HG02798 (cell line): ENCODE measurements around the gene NEMP1.

Source experiments
- ATAC-seq: cut with Tn5 transposase; IDR thresholded peaks from one replicate; pipeline ENCODE4 v1.9.1; 2021; ENCODE audit warnings: mild to moderate bottlenecking; ENCODE audit not compliant: unreplicated experiment, poor library complexity

Gene NEMP1

GRCh38 chr12:57109207-57110103, 30.9 kb upstream of the NEMP1 start:
- no peak for ATAC-seq

DNA sequence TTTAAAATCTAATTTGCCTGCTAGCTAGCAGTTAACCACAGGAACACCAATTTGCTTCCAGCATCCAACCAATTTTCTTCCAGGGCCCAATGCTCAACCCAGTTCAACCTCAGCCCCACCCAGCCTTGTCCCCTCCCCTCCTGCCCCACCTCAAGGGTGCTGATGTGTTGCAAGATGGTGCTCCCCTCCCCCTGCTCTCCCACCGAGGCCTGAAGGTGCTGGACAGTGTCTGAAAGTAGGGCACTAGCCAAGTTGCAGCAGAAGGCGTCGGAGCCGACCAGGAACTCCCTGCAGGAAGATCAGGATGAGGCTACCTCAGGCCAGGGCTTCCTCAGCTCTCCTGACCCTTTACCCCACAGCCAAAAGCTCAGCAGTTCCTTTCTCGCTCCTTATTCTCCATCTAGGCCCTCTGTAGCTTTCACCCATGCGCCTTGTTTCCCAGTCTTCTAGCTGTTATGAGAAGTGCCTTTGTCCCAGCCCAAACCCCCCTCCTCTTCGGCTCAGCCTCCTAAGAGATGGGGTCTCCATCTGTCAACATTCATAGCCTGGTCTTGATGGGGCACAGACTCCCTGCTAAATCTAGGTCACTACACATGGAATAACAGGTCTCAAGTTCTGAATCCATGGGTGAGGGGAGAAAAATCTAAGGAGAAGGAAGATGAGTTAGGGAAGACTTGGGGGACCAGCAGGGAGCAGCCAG, 29.0 kb upstream of the NEMP1 start:
- no peak for ATAC-seq

DNA sequence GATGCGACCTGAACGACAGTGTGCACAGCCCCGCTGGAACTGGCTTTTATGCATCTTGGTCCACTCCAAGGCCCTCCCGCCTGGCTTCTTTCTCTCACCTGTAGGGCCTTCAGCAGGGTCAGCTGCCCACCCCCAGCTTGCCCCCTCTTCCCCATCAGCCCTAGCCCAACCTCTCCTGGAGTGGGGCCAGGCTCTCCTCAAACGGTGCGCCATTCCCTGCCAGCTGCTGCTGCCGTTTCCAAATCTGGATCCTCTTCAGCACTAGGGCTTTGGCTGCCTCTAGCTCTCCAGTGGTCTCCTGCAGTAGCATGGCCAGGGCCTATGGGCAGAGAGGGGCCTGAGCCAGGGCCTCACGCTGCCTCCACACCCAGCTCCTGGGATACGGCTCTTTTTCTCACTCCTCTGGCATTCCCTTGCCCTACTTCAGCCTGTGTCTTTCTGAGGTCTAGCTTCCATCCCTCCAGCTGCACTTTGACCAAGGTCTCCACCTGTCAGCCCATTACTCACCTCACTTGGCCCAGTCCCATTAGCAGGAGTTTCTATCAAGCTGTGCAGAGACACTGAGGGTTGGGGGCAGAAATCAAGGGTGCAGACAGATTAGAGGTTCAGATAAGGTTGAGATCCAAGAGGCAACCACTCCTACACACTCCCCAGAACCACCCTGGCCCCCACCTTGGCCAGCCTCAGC, 27.6 kb upstream of the NEMP1 start:
- ATAC-seq: no peak

GRCh38 chr12:57105011-57105753, 26.6 kb upstream of the NEMP1 start:
- ATAC-seq: no peak

GRCh38 chr12:57104292-57104910, 25.8 kb upstream of the NEMP1 start:
- ATAC-seq: no peak

DNA sequence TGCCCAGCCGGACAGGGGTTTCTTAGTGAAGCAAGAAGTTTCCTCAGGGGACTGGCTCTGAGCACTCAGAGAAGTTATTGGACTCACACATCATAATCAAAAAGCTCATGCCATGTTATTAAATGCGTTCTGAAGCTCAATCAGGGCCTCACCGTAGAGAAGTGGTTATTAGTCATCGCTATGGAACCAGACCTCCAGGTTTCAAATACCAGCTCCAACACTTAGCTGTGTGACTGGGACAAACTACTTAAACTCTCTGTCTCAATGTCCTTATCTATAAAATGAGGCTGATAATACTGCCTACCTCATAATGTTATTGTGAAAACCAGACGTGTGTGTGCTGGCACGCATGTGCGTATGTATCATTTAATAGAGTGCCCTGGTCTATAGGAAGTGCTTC, 25.3 kb upstream of the NEMP1 start:
- ATAC-seq: no peak

DNA sequence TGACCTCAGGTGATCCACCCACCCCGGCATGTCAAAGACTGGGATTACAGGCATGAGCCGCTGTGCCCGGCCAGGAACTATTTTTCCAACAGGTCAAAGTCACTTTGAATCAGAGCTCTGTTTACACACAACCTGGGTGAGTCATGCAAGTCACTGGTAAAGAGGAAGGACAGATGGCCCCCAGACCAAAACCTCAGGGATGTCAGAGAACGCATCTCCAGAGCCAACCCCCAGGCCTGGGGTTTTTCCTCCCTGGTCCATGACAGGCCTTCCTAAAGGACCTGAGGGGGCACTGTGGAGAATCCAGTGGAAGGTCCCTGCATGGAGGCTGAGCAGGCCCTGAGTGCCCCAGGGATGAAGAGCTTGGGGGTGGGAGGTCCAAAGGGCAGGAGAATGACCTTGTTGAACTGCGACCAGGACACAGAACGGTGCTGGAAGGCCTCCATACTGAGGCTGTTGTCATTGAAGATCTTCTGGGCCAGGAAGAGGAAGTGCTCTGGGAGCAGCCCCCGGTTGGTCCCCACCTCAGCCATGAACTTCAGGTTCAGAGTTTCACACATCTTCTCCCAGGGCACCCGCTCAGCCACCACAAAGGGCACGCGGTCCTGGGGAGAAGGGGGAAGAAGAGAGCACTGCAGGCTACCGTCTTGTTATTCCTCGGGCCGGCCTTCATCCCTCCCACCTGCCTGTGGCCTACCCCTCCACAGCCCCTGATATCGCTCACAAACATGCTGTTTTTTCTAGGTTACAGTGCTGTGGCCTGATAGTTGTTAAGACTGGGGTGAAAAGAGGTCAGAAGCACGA, 23.5 kb upstream of the NEMP1 start:
- no peak for ATAC-seq

GRCh38 chr12:57099766-57100165, 21.2 kb upstream of the NEMP1 start:
- ATAC-seq: no peak

GRCh38 chr12:57099047-57099714, 20.6 kb upstream of the NEMP1 start:
- ATAC-seq: no peak

- no peak for ATAC-seq
Measured at GRCh38 chr12:57098546-57098945, 20.0 kb upstream of the NEMP1 start.

DNA sequence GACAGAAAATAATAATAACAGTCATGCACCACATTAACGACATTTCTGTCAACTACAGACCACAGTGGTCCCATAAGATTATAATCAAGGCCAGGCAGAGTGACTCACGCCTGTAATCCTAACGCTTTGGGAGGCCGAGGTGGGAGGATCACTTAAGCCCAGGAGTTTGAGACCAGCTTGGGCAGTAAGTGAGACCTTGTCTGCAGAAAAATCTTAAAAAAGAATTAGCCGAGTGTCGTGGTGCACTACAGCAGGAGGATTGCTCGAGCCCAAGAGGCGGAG, 18.9 kb upstream of the NEMP1 start:
- ATAC-seq: no peak

- no peak for ATAC-seq
Measured at GRCh38 chr12:57096748-57097553, 18.4 kb upstream of the NEMP1 start.

DNA sequence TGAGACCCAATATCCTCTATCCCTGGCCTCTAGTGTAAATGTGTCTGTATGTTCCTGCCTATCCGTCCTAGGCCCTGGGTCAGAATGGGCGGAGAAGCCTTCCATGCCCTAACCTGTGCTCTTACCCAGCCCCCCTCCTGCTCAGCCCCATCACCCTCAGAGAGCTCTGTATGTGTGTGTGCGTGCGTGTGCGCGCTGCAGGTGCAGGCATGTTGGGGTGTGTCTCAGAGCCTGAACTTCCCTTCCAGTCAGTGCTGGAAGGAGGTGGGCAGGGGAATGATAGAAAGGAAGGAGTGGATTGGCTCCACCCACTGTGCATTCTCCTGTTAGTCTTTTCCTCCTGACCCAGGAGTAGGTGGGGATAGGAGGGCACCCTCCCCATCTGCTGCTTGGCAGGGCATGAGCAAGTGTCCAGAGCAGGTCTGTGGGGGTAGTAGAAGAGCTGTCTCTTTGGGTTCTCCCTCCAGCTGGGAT, 17.5 kb upstream of the NEMP1 start:
- ATAC-seq: no peak

- no peak for ATAC-seq
Measured at GRCh38 chr12:57095440-57095839, 16.8 kb upstream of the NEMP1 start.

- no peak for ATAC-seq
Measured at GRCh38 chr12:57094208-57095160, 15.9 kb upstream of the NEMP1 start.

DNA sequence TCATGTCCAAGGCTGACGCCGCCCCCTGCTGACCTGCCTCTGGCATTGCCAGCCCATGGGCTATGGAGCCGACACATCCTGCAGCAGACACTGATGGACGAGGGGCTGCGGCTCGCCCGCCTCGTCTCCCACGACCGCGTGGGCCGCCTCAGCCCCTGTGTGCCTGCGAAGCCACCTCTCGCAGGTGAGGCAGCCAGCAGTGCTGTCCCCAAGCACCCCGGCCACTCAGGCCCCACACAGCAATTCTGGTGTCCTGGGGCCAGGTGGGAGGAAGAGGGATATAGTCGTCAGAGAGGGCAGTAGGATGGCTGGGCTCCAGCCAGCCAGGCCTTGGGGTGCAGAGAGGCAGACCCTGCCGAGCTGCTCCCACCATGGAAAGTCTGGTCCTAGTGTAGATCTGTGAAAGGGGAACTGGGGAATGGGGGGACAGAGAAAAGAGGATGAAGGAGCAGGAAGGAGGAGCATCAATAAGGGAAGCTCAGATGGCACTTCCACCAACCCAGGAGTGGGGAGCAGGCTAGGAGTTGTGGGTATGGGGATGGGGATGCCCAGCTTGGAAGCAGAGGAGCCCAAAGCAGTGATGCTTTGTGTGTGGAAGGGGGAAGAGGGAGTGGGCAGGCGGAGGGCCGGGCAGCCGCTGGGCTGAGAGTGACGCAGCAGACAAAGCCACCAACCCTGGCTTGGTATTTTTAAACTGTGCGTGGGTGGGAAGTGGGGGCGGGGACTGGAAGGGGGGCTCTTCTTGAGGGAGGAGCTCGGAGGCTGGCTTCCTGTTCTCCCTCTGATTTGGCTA, 15.0 kb upstream of the NEMP1 start:
- ATAC-seq: peak; percentile 40
